SJSA1 (cell line): ENCODE measurements around the gene C2CD2L. TPM values are rescaled to one million over a fixed set of nuclear protein-coding genes. Genes with fewer than 3 reads are reported as not detected.
"Not testable (repeated sequence)": the region's sequence is repeated elsewhere in the genome, so short reads cannot be mapped to it uniquely, and the experiment has no call there.

Experiments used
- DNase-seq, 2 experiments: peaks; one replicate each; pipeline ENCODE4 v3.0.0-alpha.2; 2015 to 2020; ENCODE audit warnings: low spot score in 2 of 2, low read depth in 1 of 2
- H3K27ac ChIP-seq: fragments of 250-450 bp; sonication (Bioruptor Pico); 2 replicates; pipeline ENCODE4 v1.5.1; 2020; ENCODE audit warnings: mild to moderate bottlenecking, moderate library complexity
- H3K27me3 ChIP-seq: fragments of 250-450 bp; sonication (Bioruptor Pico); replicated peaks from 2 replicates; pipeline ENCODE4 v1.5.1; 2020; ENCODE audit warnings: mild to moderate bottlenecking, moderate library complexity
- H3K36me3 ChIP-seq: fragments of 250-450 bp; sonication (Bioruptor Pico); 2 replicates; pipeline ENCODE4 v1.5.1; 2020; ENCODE audit warnings: mild to moderate bottlenecking
- H3K4me1 ChIP-seq: fragments of 250-450 bp; sonication (Bioruptor Pico); replicated peaks from 2 replicates; pipeline ENCODE4 v1.6.1; 2021; ENCODE audit warnings: mild to moderate bottlenecking
- H3K4me3 ChIP-seq: fragments of 250-450 bp; sonication (Bioruptor Pico); 2 replicates; pipeline ENCODE4 v1.5.1; 2020; ENCODE audit warnings: mild to moderate bottlenecking
- H3K9me3 ChIP-seq: fragments of 250-450 bp; sonication (Bioruptor Pico); replicated peaks from 2 replicates; pipeline ENCODE4 v1.5.1; 2020; ENCODE audit warnings: mild to moderate bottlenecking
- total RNA-seq: library from RNA; depleted of rRNA; stranded (reverse); fragments of >200 nt; shearing (Covaris generic); gene quantifications from 2 replicates; pipeline ENCODE4 v1.2.3, GENCODE V29; 2014

The C2CD2L gene
- total RNA-seq, 1 experiment from 2014 or later = 5.4 TPM

GRCh38 chr11:119134389-119134978 lies 27.3 kb downstream of the C2CD2L start:
- no peaks in the 10 kb centered on the region for H3K4me1 ChIP-seq
- no peak for DNase-seq
- no peak overlapping the region for H3K27ac ChIP-seq

GRCh38 chr11:119139276-119139675 lies 32.1 kb downstream of the C2CD2L start:
- not testable (repeated sequence) for DNase-seq, H3K36me3 ChIP-seq, H3K9me3 ChIP-seq, H3K4me1 ChIP-seq, H3K27ac ChIP-seq, H3K4me3 ChIP-seq, H3K27me3 ChIP-seq

More at GRCh38 chr11:119134389-119134978, 27.3 kb downstream of the C2CD2L start:
- Histone ChIP-seq H3K4me3 (no peak overlapping the region), H3K36me3 (0 out of 2 replicates have a peak, but pooled peaks cover 5% of the 10 kb centered on the region), H3K27me3 (no peaks in the 10 kb centered on the region), H3K9me3 (no peaks in the 10 kb centered on the region)

GRCh38 chr11:119144825-119145486 lies 37.8 kb downstream of the C2CD2L start:
- H3K4me1 ChIP-seq = no peaks in the 10 kb centered on the region; the same call in none of the 2 replicates
- DNase-seq = peak; percentile 22 to 64
- H3K4me3 ChIP-seq = no peak overlapping the region
- no peaks in the 10 kb centered on the region for H3K36me3 ChIP-seq
- H3K27me3 ChIP-seq = no peaks in the 10 kb centered on the region
- H3K27ac ChIP-seq = no peak overlapping the region
- H3K9me3 ChIP-seq = no peaks in the 10 kb centered on the region

- H3K36me3 ChIP-seq = no peaks in the 10 kb centered on the region
- H3K27me3 ChIP-seq = no peaks in the 10 kb centered on the region
- no peak for DNase-seq
- H3K9me3 ChIP-seq = no peaks in the 10 kb centered on the region
- no peak overlapping the region for H3K4me3 ChIP-seq
- H3K27ac ChIP-seq = no peak overlapping the region
- H3K4me1 ChIP-seq = no peaks in the 10 kb centered on the region; the same call in none of the 2 replicates
Measured at GRCh38 chr11:119145551-119145950, 38.4 kb downstream of the C2CD2L start.

- no peak overlapping the region for H3K27ac ChIP-seq
- no peaks in the 10 kb centered on the region for H3K36me3 ChIP-seq
- H3K4me1 ChIP-seq = no peaks in the 10 kb centered on the region; the same call in none of the 2 replicates
- DNase-seq = no peak
- no peaks in the 10 kb centered on the region for H3K27me3 ChIP-seq
- no peak overlapping the region for H3K4me3 ChIP-seq
- no peaks in the 10 kb centered on the region for H3K9me3 ChIP-seq
Measured at GRCh38 chr11:119147604-119148333, 40.6 kb downstream of the C2CD2L start.

- no peaks in the 10 kb centered on the region for H3K27me3 ChIP-seq
- peak in 1 of 2 experiments; percentile 6 for DNase-seq
- H3K4me1 ChIP-seq = no peaks in the 10 kb centered on the region; the same call in none of the 2 replicates
Measured at GRCh38 chr11:119148720-119149017, 41.5 kb downstream of the C2CD2L start.

GRCh38 chr11:119149018-119149785 lies 42.1 kb downstream of the C2CD2L start, which contains the start of gene ABCG4:
Gene ABCG4, plus strand, starts transcription at chr11:119149052. Its CDS starts 914 bp downstream, at chr11:119149966.
- peak within 1 kb of the TSS; percentile 42 for H3K4me3 ChIP-seq
- DNase-seq = no peak

More at GRCh38 chr11:119148720-119149017, 41.5 kb downstream of the C2CD2L start:
- Histone ChIP-seq H3K36me3 (no peaks in the 10 kb centered on the region), H3K4me3 (peak overlapping the region; percentile 42), H3K27ac (no peak overlapping the region), H3K9me3 (no peaks in the 10 kb centered on the region)

GRCh38 chr11:119149786-119150275 lies 42.7 kb downstream of the C2CD2L start:
- Histone ChIP-seq H3K4me1 (no peaks in the 10 kb centered on the region; the same call in none of the 2 replicates), H3K36me3 (no peaks in the 10 kb centered on the region), H3K9me3 (no peaks in the 10 kb centered on the region), H3K27ac (no peak overlapping the region), H3K4me3 (no peak overlapping the region), H3K27me3 (no peaks in the 10 kb centered on the region)
- DNase-seq = no peak

More at GRCh38 chr11:119149018-119149785, 42.1 kb downstream of the C2CD2L start, which contains the start of gene ABCG4:
- Histone ChIP-seq H3K36me3 (no peaks in the 10 kb centered on the region), H3K9me3 (no peaks in the 10 kb centered on the region), H3K4me1 (no peaks in the 10 kb centered on the region; the same call in none of the 2 replicates), H3K27ac (no peak within 1 kb of the TSS), H3K27me3 (no peaks in the 10 kb centered on the region)

GRCh38 chr11:119152043-119152442 lies 44.9 kb downstream of the C2CD2L start:
- H3K27me3 ChIP-seq = no peaks in the 10 kb centered on the region
- no peaks in the 10 kb centered on the region; the same call in none of the 2 replicates for H3K4me1 ChIP-seq
- H3K4me3 ChIP-seq = no peak overlapping the region
- H3K9me3 ChIP-seq = no peaks in the 10 kb centered on the region
- no peak overlapping the region for H3K27ac ChIP-seq
- H3K36me3 ChIP-seq = no peaks in the 10 kb centered on the region
- DNase-seq = no peak

GRCh38 chr11:119152604-119153003 lies 45.5 kb downstream of the C2CD2L start:
- no peak for DNase-seq
- H3K9me3 ChIP-seq = no peaks in the 10 kb centered on the region
- H3K4me3 ChIP-seq = no peak overlapping the region
- no peak overlapping the region for H3K27ac ChIP-seq
- no peaks in the 10 kb centered on the region; the same call in none of the 2 replicates for H3K4me1 ChIP-seq
- no peaks in the 10 kb centered on the region for H3K27me3 ChIP-seq
- H3K36me3 ChIP-seq = no peaks in the 10 kb centered on the region

GRCh38 chr11:119153049-119153818 lies 46.1 kb downstream of the C2CD2L start:
- H3K27ac ChIP-seq = no peak overlapping the region
- no peak overlapping the region for H3K4me3 ChIP-seq
- H3K9me3 ChIP-seq = no peaks in the 10 kb centered on the region
- H3K27me3 ChIP-seq = no peaks in the 10 kb centered on the region
- H3K36me3 ChIP-seq = no peaks in the 10 kb centered on the region
- no peaks in the 10 kb centered on the region; the same call in none of the 2 replicates for H3K4me1 ChIP-seq
- no peak for DNase-seq

- Histone ChIP-seq H3K4me1 (no peaks in the 10 kb centered on the region; the same call in 1 of the 2 replicates), H3K36me3 (no peaks in the 10 kb centered on the region), H3K27ac (no peak overlapping the region), H3K9me3 (no peaks in the 10 kb centered on the region), H3K4me3 (no peak overlapping the region), H3K27me3 (no peaks in the 10 kb centered on the region)
- no peak for DNase-seq
Measured at GRCh38 chr11:119154178-119154577, 47.0 kb downstream of the C2CD2L start.
